Skeletal muscle tissue (tissue), 4 donors: Measurements from ENCODE around the gene RND3. TPM values are rescaled to one million over a fixed set of nuclear protein-coding genes. Genes with fewer than 3 reads are reported as not detected.
A peak's percentile ranks its signal among the peaks of the same experiment; 100 is the strongest.

ENCODE experiments used
- H3K27ac ChIP-seq: one replicate; pipeline ENCODE4 v1.7.0; 2013; ENCODE audit warnings: mild to moderate bottlenecking, low read depth, low read length, inconsistent platforms
- H3K27me3 ChIP-seq, 3 donors: one replicate each; pipeline ENCODE4 v1.7.0; 2013; ENCODE audit warnings: low read length in 3 of 3; ENCODE audit not compliant: control insufficient read depth in 3 of 3, insufficient read depth in 3 of 3
- H3K36me3 ChIP-seq, 3 donors: one replicate each; pipeline ENCODE4 v1.7.0; 2013; ENCODE audit warnings: low read length in 3 of 3; ENCODE audit not compliant: control insufficient read depth in 3 of 3, insufficient read depth in 3 of 3
- H3K4me1 ChIP-seq, 3 donors: one replicate each; pipeline ENCODE4 v1.7.0; 2013; ENCODE audit warnings: low read length in 3 of 3, mild to moderate bottlenecking in 3 of 3; ENCODE audit not compliant: control insufficient read depth in 3 of 3, insufficient read depth in 3 of 3
- H3K4me3 ChIP-seq, 3 donors: one replicate each; pipeline ENCODE4 v1.7.0; 2013; ENCODE audit warnings: low read length in 3 of 3
- H3K9ac ChIP-seq, 3 donors: one replicate each; pipeline ENCODE4 v1.7.0; 2013; ENCODE audit warnings: low read length in 3 of 3, mild to moderate bottlenecking in 3 of 3, moderate library complexity in 2 of 3, low read depth in 1 of 3
- H3K9me3 ChIP-seq, 3 donors: one replicate each; pipeline ENCODE4 v1.7.0; 2013; ENCODE audit warnings: low read length in 3 of 3; ENCODE audit not compliant: control insufficient read depth in 3 of 3
- total RNA-seq: library from RNA; depleted of rRNA; stranded (reverse); fragments of >200 nt; gene quantifications from one replicate; pipeline ENCODE4 v1.2.3, GENCODE V29; 2014
- donor health status: Osteomylitis.

RND3 gene
- total RNA-seq, 1 donor from 2014 or later: 44.4 TPM

DNA sequence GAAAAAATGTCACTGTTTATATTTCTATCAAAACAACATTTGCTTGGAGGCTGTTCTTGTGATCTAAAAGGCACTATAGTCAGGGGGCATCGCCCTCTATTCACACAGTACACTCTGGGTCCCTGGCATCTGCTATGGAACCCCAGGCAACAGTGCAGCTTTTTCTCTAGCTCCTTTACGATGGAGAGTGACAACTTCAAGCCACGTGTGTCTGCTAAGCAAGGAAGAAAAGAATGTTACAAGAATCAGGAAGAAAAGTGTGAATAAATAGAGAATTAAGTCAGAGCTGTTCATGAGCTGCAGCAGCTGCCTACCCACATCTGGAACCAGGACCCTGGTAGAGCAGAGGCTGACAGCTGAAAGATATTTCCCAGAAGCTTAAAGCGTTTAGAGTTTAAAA lies 11.2 kb downstream of the RND3 start:
- Histone ChIP-seq H3K4me1 (peaks cover 6 to 33% (median 7%) of the 10 kb centered on the region in 3 donors), H3K9ac (no peak overlapping the region)

GRCh38 chr2:150475479-150476250 lies 11.8 kb downstream of the RND3 start:
- H3K36me3 ChIP-seq: peaks cover 2 to 5% (median 4%) of the 10 kb centered on the region in 3 donors
- H3K27me3 ChIP-seq: no peaks in the 10 kb centered on the region
- H3K27ac ChIP-seq: peak overlapping the region; percentile 34
- H3K4me1 ChIP-seq: peaks cover 6 to 27% (median 7%) of the 10 kb centered on the region in 3 donors
- no peaks in the 10 kb centered on the region for H3K9me3 ChIP-seq
- no peak overlapping the region for H3K4me3 ChIP-seq
- H3K9ac ChIP-seq: no peak overlapping the region

More for the DNA sequence above, 11.2 kb downstream of the RND3 start:
- Histone ChIP-seq H3K36me3 (peaks cover 0 to 4% (median 4%) of the 10 kb centered on the region in 3 donors), H3K27me3 (no peaks in the 10 kb centered on the region), H3K27ac (peak overlapping the region; percentile 34), H3K9me3 (no peaks in the 10 kb centered on the region), H3K4me3 (no peak overlapping the region)

- no peaks in the 10 kb centered on the region for H3K9me3 ChIP-seq
- H3K9ac ChIP-seq: no peak overlapping the region
- H3K36me3 ChIP-seq: peaks cover 9 to 12% (median 11%) of the 10 kb centered on the region in 3 donors
- no peak overlapping the region for H3K27ac ChIP-seq
- H3K27me3 ChIP-seq: no peaks in the 10 kb centered on the region
- H3K4me3 ChIP-seq: no peak overlapping the region
- peaks cover 2 to 25% (median 7%) of the 10 kb centered on the region in 3 donors for H3K4me1 ChIP-seq
These were observed 13.0 kb downstream of the RND3 start for GRCh38 chr2:150474326-150475074.

GRCh38 chr2:150473767-150474166 lies 13.7 kb downstream of the RND3 start:
- no peak overlapping the region for H3K27ac ChIP-seq
- peaks cover 2 to 24% (median 6%) of the 10 kb centered on the region in 3 donors for H3K4me1 ChIP-seq
- no peak overlapping the region for H3K9ac ChIP-seq
- H3K27me3 ChIP-seq: no peaks in the 10 kb centered on the region
- peaks cover 9 to 13% (median 11%) of the 10 kb centered on the region in 3 donors for H3K36me3 ChIP-seq
- no peak overlapping the region for H3K4me3 ChIP-seq
- no peaks in the 10 kb centered on the region for H3K9me3 ChIP-seq

DNA sequence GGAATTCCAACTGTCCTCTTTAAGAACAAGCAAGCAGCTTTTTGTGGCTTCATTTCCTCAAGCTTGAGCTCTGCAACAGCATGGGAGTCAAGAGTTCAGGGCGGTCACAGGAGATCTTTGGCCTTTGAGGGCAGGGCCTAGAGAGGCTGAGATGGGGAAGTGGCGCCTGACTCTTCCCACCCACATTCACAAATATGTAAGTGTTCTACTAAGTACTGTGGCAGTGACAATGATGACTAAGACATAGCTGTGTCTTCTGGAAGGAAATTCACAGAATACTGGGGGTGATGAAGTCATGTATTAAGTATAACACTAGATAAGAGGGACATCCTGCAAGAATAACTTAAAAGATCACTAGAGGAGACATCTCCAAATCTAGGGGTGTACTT lies 15.0 kb downstream of the RND3 start:
- Histone ChIP-seq H3K9ac (no peak overlapping the region), H3K9me3 (no peaks in the 10 kb centered on the region), H3K4me3 (no peak overlapping the region), H3K4me1 (peaks cover 0 to 18% (median 2%) of the 10 kb centered on the region in 3 donors), H3K27ac (no peak overlapping the region), H3K27me3 (no peaks in the 10 kb centered on the region), H3K36me3 (peaks cover 9 to 15% (median 11%) of the 10 kb centered on the region in 3 donors)

DNA sequence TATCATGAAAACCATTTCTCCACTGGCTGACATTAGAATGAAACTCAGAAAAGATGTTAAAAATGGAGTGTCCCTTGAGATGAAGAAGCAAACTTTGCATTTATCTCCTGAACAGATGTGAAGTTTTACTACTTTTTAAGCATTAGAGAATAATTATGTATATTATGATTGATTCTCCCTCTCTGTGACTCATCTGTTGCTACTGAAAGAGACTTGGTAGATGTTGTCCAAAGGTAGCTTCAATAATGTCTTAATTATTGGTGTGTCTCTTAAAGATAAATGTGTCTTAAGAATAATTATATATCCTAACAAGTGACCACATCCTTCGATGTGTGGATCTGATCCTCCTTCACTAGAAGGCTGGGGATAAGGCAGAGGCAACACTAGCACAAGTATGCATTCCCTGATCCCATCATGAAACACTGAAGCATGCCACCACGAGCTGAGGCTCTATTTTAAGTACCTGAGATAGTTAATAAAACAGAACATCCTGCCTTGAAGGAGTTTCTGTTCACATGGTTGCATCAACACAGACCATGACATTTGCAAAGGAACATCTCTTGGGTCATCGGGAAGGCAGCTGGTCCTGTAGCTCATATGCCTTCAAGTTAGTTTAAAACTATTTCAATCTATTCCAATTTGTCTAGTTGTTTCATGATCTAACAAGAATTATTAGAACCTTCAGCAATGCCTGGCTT lies 15.5 kb downstream of the RND3 start:
- no peaks in the 10 kb centered on the region for H3K9me3 ChIP-seq
- peaks cover 0 to 16% (median 2%) of the 10 kb centered on the region in 3 donors for H3K4me1 ChIP-seq
- H3K27ac ChIP-seq: no peak overlapping the region
- H3K9ac ChIP-seq: no peak overlapping the region
- peaks cover 9 to 15% (median 11%) of the 10 kb centered on the region in 3 donors for H3K36me3 ChIP-seq
- no peaks in the 10 kb centered on the region for H3K27me3 ChIP-seq
- H3K4me3 ChIP-seq: no peak overlapping the region

- H3K27me3 ChIP-seq: no peaks in the 10 kb centered on the region
- no peaks in the 10 kb centered on the region for H3K9me3 ChIP-seq
- H3K4me1 ChIP-seq: peaks cover 0 to 8% (median 2%) of the 10 kb centered on the region in 3 donors
- peaks cover 9 to 15% (median 11%) of the 10 kb centered on the region in 3 donors for H3K36me3 ChIP-seq
- H3K4me3 ChIP-seq: no peak overlapping the region
- H3K27ac ChIP-seq: no peak overlapping the region
- no peak overlapping the region for H3K9ac ChIP-seq
These were observed 17.0 kb downstream of the RND3 start for GRCh38 chr2:150470435-150470834.

DNA sequence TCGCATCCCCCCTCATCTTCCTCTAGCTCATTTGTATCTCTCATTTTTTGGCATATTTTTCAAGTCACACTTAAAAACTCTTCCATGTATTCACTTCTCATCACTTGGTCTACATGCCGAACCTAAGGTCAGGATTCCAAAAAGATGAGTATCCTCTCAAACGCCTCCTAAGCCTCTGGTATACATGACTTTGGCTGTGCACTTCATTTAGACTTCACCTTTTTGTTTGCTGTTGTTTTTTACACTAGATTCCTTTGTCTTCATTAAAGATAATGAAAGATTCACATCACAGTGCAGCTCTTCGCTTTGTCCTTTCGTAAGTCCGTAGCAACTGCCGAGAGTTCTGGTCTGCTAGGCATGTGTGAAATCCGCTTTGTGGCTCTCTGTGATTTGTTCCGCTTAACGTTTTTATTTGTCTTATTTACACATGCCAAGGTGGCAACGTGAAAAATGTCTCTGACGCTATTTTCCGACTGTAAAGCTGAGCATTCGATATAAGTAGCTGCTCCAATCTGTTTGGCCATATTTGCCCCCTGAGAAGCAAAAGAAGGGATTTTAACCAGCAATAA lies 17.7 kb downstream of the RND3 start:
- no peaks in the 10 kb centered on the region for H3K27me3 ChIP-seq
- peaks cover 0 to 8% (median 2%) of the 10 kb centered on the region in 3 donors for H3K4me1 ChIP-seq
- no peak overlapping the region for H3K9ac ChIP-seq
- H3K4me3 ChIP-seq: no peak overlapping the region
- H3K27ac ChIP-seq: no peak overlapping the region
- no peaks in the 10 kb centered on the region for H3K9me3 ChIP-seq
- H3K36me3 ChIP-seq: peaks cover 6 to 15% (median 11%) of the 10 kb centered on the region in 3 donors

DNA sequence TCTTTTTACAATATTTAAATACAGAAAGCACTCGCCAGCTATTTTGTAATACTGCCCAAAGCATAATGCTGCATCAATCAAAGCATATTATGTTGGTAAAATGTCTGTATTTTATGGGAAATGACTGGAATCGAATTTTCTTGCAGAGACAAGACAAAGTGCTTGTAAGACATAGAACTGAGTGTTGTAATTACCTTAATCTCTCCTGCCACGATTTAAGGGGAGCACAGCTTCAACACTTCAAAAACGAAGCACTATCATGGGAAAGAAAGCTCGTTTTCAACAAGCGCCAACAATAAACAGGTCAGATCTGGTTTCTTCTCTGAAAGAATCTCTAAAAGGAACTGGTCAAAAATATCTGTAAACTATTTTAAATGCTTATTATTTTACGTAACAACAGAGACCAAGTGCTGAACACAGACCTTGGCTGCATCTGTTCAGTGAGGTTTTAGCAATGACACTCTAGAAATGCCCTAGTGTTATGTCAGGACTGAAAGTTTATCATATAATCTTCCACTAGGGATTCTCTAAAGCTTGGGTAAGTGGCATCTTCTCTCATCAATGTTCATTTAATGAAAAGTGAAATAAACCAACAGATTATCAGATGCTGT lies 19.0 kb downstream of the RND3 start:
- Histone ChIP-seq H3K9ac (no peak overlapping the region), H3K27me3 (no peaks in the 10 kb centered on the region), H3K9me3 (no peaks in the 10 kb centered on the region), H3K27ac (no peak overlapping the region), H3K4me1 (peaks cover 0 to 4% (median 2%) of the 10 kb centered on the region in 3 donors), H3K4me3 (no peak overlapping the region), H3K36me3 (peaks cover 5 to 11% (median 11%) of the 10 kb centered on the region in 3 donors)
